Gastrocnemius medialis (tissue), 4 donors: Measurements from ENCODE around the gene ABHD12B. TPM values are rescaled to one million over a fixed set of nuclear protein-coding genes. Genes with fewer than 3 reads are reported as not detected.

Source experiments
- ATAC-seq, 2 donors: fragments of 150-250 bp; one replicate each; pipeline ENCODE4 v1.9.1; 2016
- DNase-seq, 2 donors: peaks; one replicate each; pipeline ENCODE4 v3.0.0-alpha.2; 2019
- H3K27ac ChIP-seq, 4 donors: fragments of 200-600 bp; sonication (generic); 1 replicate in 1 of 4; 2 replicates in 3 of 4; pipeline ENCODE4 v1.5.1; 2016 to 2018; ENCODE audit warnings: mild to moderate bottlenecking in 2 of 4, moderate library complexity in 1 of 4
- H3K27me3 ChIP-seq, 3 donors: fragments of 200-600 bp; sonication (generic) in 2 of 3; 1 replicate in 1 of 3; 2 replicates in 2 of 3; pipeline versions ENCODE4 v1.5.1 to v1.6.0; 2016 to 2019; ENCODE audit warnings: mild to moderate bottlenecking in 1 of 3, moderate library complexity in 1 of 3
- H3K36me3 ChIP-seq, 2 donors: fragments of 200-600 bp; sonication (generic) in 1 of 2; one replicate each; pipeline ENCODE4 v1.5.1; 2017 to 2018
- H3K4me1 ChIP-seq, 2 donors: fragments of 200-600 bp; sonication (generic) in 1 of 2; one replicate each; pipeline ENCODE4 v1.5.1; 2016 to 2017; ENCODE audit warnings: mild to moderate bottlenecking in 2 of 2
- H3K4me3 ChIP-seq, 4 donors: fragments of 200-600 bp; sonication (generic) in 3 of 4; 1 replicate in 1 of 4; 2 replicates in 3 of 4; pipeline ENCODE4 v1.5.1; 2016 to 2019; ENCODE audit warnings: mild to moderate bottlenecking in 2 of 4
- H3K9me3 ChIP-seq, 3 donors: fragments of 200-600 bp; sonication (generic) in 2 of 3; 1 replicate in 1 of 3; 2 replicates in 2 of 3; pipeline ENCODE4 v1.5.1; 2016 to 2019
- POLR2A ChIP-seq, 2 donors: fragments of 450-650 bp; IDR thresholded peaks; one replicate each; pipeline ENCODE4 v1.6.1; 2017; ENCODE audit warnings: antibody characterized with exemption in 2 of 2, mild to moderate bottlenecking in 2 of 2, moderate library complexity in 2 of 2
- in situ Hi-C, 4 donors: fragments of 200-750 bp; cut with MboI; loops; one replicate each; pipeline versions ENCODE4 v1.15.0 to v1.8.0; 2017; ENCODE audit warnings: low sequenced_read_pairs in 4 of 4
- intact Hi-C: fragments of 100-400 bp; cut with DNase I; formaldehyde crosslinking; loops from one replicate; pipeline ENCODE4 v1.15.1; 2023; ENCODE audit warnings: low total_unique reads
- total RNA-seq, 4 donors: library from RNA; depleted of rRNA; stranded (reverse); fragments of >200 nt; gene quantifications; one replicate each; pipeline versions ENCODE4 v1.1.0 to v1.2.3, GENCODE V29; 2016
- TF ChIP-seq, protein P1 (sequence below), 5 experiments: fragments of 450-650 bp in 3 of 5; fragments of 200-600 bp in 2 of 5; sonication (generic) in 2 of 5; IDR thresholded peaks in 4 of 5; conservative IDR thresholded peaks in 1 of 5; 1 replicate in 4 of 5; 2 replicates in 1 of 5; pipeline ENCODE4 v1.5.1; 2016 to 2019; ENCODE audit warnings: antibody characterized with exemption in 5 of 5, mild to moderate bottlenecking in 3 of 5, moderate library complexity in 3 of 5

Gene ABHD12B
- total RNA-seq, 4 donors from 2014 or later, result not detected

DNA sequence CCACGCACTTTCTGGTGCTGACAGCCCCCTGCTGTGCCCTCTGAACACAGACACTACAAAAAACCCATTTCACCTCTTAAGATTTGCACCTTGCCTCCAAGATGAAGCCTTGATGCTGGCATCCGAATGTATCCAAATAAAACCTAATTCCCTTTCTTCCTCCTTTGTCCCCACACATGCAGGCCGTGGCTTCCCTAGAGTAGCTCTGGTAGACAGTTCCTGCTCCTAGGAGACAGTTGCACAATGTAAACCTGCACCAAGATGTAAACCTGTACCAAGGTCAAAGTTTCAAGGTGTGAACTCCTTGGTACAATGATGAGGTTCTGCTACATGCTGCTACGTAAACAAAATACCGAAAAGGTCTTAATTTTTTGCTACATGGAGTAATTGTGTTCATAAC, 625 bp upstream of the ABHD12B start:
- H3K9me3 ChIP-seq, result no peaks in the 10 kb centered on the region
- peaks cover 26 to 34% (median 32%) of the 10 kb centered on the region in 3 donors for H3K27me3 ChIP-seq
- DNase-seq, result no peak
- no peak overlapping the region for H3K27ac ChIP-seq
- H3K4me3 ChIP-seq, result no peak overlapping the region
- in situ Hi-C loops, result no loop called here
- H3K4me1 ChIP-seq, result no peaks in the 10 kb centered on the region
- intact Hi-C loops, result no loop called here
- TF ChIP-seq, protein P1, sequence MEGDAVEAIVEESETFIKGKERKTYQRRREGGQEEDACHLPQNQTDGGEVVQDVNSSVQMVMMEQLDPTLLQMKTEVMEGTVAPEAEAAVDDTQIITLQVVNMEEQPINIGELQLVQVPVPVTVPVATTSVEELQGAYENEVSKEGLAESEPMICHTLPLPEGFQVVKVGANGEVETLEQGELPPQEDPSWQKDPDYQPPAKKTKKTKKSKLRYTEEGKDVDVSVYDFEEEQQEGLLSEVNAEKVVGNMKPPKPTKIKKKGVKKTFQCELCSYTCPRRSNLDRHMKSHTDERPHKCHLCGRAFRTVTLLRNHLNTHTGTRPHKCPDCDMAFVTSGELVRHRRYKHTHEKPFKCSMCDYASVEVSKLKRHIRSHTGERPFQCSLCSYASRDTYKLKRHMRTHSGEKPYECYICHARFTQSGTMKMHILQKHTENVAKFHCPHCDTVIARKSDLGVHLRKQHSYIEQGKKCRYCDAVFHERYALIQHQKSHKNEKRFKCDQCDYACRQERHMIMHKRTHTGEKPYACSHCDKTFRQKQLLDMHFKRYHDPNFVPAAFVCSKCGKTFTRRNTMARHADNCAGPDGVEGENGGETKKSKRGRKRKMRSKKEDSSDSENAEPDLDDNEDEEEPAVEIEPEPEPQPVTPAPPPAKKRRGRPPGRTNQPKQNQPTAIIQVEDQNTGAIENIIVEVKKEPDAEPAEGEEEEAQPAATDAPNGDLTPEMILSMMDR (IDR thresholded peaks at IDR 0.05 in 4 of 5, conservative IDR thresholded peaks at IDR 0.05 in 1 of 5), result no peak
- no peak for TF ChIP-seq POLR2A (IDR thresholded peaks at IDR 0.05)
- no peak for ATAC-seq
- no peaks in the 10 kb centered on the region for H3K36me3 ChIP-seq

DNA sequence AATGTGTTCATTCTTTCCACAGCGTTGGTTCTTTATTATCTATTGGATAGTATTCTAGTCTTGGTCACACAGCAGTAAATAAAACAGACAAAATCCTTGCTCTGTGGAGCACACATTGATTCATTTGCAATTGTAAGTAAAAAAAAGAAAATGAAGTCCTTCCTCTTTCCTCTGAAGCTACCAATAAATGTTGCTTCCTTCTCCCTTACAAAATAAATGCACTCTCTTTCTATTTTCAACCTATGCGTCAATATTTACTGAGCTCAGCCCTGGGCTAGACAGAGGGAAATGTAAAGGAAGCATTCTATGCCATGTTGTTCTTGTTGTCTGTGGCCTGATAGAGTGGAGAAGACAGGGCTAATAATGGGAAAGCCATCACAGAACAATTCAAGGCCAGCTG, 2.9 kb downstream of the ABHD12B start:
- no peak for DNase-seq
- no peaks in the 10 kb centered on the region for H3K4me1 ChIP-seq
- in situ Hi-C loops (no loop called here), intact Hi-C loops (no loop called here)
- TF ChIP-seq POLR2A (IDR thresholded peaks at IDR 0.05), result no peak
- H3K4me3 ChIP-seq, result no peak overlapping the region
- H3K27me3 ChIP-seq, result peaks cover 23 to 35% (median 27%) of the 10 kb centered on the region in 3 donors
- H3K27ac ChIP-seq, result no peak overlapping the region
- no peak for ATAC-seq
- H3K9me3 ChIP-seq, result no peaks in the 10 kb centered on the region
- no peaks in the 10 kb centered on the region for H3K36me3 ChIP-seq

DNA sequence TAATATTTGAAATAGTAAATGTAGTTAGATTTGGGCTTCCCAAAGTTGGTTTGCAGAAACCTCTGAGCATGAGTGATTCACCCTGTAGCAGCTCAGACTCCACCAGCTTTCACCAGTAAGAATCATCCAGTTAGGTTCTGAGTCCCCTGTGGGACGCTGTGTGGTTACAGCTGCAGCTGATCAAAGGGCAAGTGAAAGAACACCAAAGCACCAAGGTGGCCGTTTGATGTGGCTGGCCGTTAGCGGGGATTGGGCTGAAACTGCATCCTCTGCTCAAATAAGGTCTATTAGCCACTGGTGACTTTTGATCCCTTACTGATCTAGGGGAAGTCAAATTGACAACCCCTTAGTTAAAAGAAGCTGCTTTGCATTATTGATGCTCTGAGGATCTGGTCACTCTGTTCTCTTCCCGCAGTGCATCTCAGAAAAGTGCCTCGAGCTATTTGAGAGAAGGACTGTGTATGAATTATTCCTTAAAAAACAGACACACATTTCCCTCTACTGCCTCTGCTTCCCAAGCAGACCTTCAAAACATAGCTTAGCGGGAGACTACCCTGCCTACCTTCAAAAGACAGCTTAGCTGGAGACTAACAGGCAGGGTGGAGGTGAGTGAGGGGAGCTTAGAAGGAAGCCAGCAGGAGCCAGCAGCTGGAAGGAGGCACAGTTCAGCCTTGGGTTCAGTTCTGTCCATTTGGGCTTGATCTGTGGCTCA, 3.7 kb downstream of the ABHD12B start:
- Histone ChIP-seq H3K36me3 (no peaks in the 10 kb centered on the region), H3K27me3 (peaks cover 16 to 29% (median 19%) of the 10 kb centered on the region in 3 donors), H3K4me3 (no peak overlapping the region), H3K4me1 (no peaks in the 10 kb centered on the region), H3K27ac (no peak overlapping the region), H3K9me3 (no peaks in the 10 kb centered on the region)
- ATAC-seq (no peak), DNase-seq (no peak)
- in situ Hi-C loops (no loop called here), intact Hi-C loops (no loop called here)
- no peak for TF ChIP-seq POLR2A (IDR thresholded peaks at IDR 0.05)
- TF ChIP-seq, protein P1 (IDR thresholded peaks at IDR 0.05 in 4 of 5, conservative IDR thresholded peaks at IDR 0.05 in 1 of 5), result no peak

DNA sequence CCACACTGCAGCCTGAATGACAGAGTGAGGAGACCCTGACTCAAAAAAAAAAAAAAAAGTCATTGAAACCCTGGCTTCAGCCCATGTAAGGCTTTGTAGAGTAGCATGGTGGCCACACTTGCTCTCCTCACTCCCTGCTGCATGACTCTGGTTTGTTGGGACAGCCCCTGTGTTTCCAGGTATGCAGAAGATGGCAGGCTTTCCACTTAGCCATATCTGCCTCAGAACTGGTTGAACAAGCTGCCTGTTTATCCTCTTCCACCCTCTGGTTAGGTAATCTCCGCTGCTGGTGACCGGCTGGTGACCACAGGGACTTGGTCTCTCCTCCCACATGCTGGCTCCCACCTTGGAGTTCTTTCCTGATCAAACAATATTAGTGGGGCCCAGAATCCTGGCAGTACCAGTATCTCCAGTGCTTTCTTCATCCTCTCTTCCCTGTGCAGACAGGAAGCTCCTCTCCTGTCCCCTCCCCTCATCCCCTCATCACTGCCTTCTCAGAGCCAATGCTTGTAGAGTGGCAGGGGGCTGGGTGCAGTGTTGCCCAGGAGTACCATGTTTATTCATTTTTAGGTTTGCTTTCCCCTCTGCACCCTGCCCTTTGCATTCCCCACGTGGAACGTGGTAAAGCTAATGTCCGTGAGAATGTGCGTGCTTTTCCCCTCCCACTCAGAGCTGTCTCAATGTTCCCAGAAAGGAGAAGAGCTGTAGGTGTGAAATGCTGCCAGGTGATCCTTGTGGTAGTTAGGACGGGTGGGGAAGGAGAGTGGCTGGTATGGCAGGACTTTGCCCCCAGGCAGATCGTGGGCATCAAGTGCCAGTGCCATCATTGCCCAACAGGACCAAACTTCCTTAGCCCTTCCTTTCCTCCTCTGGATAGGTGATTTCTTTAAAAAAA, 11.3 kb downstream of the ABHD12B start:
- H3K27ac ChIP-seq, result no peak overlapping the region
- DNase-seq (no peak), ATAC-seq (no peak)
- TF ChIP-seq, protein P1 (IDR thresholded peaks at IDR 0.05 in 4 of 5, conservative IDR thresholded peaks at IDR 0.05 in 1 of 5), result no peak
- no peak for TF ChIP-seq POLR2A (IDR thresholded peaks at IDR 0.05)
- H3K36me3 ChIP-seq, result no peaks in the 10 kb centered on the region
- H3K27me3 ChIP-seq, result no peaks in the 10 kb centered on the region
- no peak overlapping the region for H3K4me3 ChIP-seq
- intact Hi-C loops, result no loop called here
- H3K4me1 ChIP-seq, result no peaks in the 10 kb centered on the region
- no peaks in the 10 kb centered on the region for H3K9me3 ChIP-seq
- in situ Hi-C loops, result no loop called here

DNA sequence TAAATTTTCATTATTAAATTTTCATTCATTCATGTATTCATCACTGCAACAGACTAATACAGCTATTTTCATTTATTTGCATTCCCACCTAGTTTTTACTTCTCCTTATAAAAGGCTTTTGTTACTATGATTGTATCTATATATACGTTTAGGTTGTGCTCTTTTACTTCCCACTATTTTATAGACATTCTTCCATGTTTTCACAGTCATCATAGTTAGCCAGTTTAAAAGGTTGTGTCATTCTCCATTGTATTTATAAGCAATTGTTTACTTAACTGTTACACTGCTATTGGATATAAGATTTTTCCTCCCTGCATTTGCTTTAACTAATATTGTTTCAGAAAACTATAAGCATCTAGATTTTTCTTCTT, 12.0 kb downstream of the ABHD12B start:
- Histone ChIP-seq H3K4me3 (no peak overlapping the region), H3K27me3 (no peaks in the 10 kb centered on the region), H3K4me1 (no peaks in the 10 kb centered on the region), H3K27ac (no peak overlapping the region), H3K36me3 (no peaks in the 10 kb centered on the region), H3K9me3 (no peaks in the 10 kb centered on the region)
- ATAC-seq (no peak), DNase-seq (no peak)
- in situ Hi-C loops (no loop called here), intact Hi-C loops (no loop called here)
- TF ChIP-seq, protein P1 (IDR thresholded peaks at IDR 0.05 in 4 of 5, conservative IDR thresholded peaks at IDR 0.05 in 1 of 5), result no peak
- no peak for TF ChIP-seq POLR2A (IDR thresholded peaks at IDR 0.05)
